Esophagus squamous epithelium (tissue), 4 donors: ENCODE results near the gene MYBL2.

Experiments used
- POLR2A ChIP-seq, 4 donors: fragments of 450-650 bp; IDR thresholded peaks; one replicate each; pipeline ENCODE4 v1.6.1; 2017; ENCODE audit warnings: antibody characterized with exemption in 4 of 4, mild to moderate bottlenecking in 4 of 4, moderate library complexity in 3 of 4
- TF ChIP-seq, protein P1 (sequence below), 6 experiments: fragments of 450-650 bp in 4 of 6; fragments of 200-600 bp in 2 of 6; sonication (generic) in 2 of 6; IDR thresholded peaks; one replicate each; pipeline ENCODE4 v1.5.1; 2016 to 2019; ENCODE audit warnings: antibody characterized with exemption in 6 of 6, mild to moderate bottlenecking in 4 of 6, moderate library complexity in 4 of 6

DNA sequence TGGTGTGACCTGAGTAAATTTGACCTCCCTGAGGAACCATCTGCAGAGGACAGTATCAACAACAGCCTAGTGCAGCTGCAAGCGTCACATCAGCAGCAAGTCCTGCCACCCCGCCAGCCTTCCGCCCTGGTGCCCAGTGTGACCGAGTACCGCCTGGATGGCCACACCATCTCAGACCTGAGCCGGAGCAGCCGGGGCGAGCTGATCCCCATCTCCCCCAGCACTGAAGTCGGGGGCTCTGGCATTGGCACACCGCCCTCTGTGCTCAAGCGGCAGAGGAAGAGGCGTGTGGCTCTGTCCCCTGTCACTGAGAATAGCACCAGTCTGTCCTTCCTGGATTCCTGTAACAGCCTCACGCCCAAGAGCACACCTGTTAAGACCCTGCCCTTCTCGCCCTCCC lies 35.6 kb downstream of the MYBL2 start:
- no peak for TF ChIP-seq POLR2A (IDR thresholded peaks at IDR 0.05)
- TF ChIP-seq, protein P1, sequence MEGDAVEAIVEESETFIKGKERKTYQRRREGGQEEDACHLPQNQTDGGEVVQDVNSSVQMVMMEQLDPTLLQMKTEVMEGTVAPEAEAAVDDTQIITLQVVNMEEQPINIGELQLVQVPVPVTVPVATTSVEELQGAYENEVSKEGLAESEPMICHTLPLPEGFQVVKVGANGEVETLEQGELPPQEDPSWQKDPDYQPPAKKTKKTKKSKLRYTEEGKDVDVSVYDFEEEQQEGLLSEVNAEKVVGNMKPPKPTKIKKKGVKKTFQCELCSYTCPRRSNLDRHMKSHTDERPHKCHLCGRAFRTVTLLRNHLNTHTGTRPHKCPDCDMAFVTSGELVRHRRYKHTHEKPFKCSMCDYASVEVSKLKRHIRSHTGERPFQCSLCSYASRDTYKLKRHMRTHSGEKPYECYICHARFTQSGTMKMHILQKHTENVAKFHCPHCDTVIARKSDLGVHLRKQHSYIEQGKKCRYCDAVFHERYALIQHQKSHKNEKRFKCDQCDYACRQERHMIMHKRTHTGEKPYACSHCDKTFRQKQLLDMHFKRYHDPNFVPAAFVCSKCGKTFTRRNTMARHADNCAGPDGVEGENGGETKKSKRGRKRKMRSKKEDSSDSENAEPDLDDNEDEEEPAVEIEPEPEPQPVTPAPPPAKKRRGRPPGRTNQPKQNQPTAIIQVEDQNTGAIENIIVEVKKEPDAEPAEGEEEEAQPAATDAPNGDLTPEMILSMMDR (IDR thresholded peaks at IDR 0.05): no peak
